H9 (cell line): Measurements from ENCODE around the gene LPCAT1. TPM values are rescaled to one million over a fixed set of nuclear protein-coding genes. Genes with fewer than 3 reads are reported as not detected.

ENCODE experiments used
- DNase-seq: peaks from one replicate; pipeline ENCODE4 v3.0.0-alpha.2; 2017
- H2AFZ ChIP-seq: one replicate; pipeline ENCODE4 v1.6.1; 2013; ENCODE audit warnings: mild to moderate bottlenecking, low read length, control low read depth, moderate library complexity
- H2AK5ac ChIP-seq: 2 replicates; pipeline ENCODE4 v1.6.1; 2013; ENCODE audit warnings: low read length, control low read depth, mixed read lengths; ENCODE audit not compliant: insufficient read length
- H2BK120ac ChIP-seq: one replicate; pipeline ENCODE4 v1.6.1; 2013; ENCODE audit warnings: low read depth, mild to moderate bottlenecking, low read length, control low read depth, inconsistent platforms; ENCODE audit not compliant: poor library complexity, severe bottlenecking
- H2BK12ac ChIP-seq: 2 replicates; pipeline ENCODE4 v1.6.1; 2013; ENCODE audit warnings: low read length, control low read depth, mixed read lengths, low read depth; ENCODE audit not compliant: insufficient read length
- H2BK15ac ChIP-seq: 2 replicates; pipeline ENCODE4 v1.6.1; 2013; ENCODE audit warnings: low read depth, low read length, control low read depth
- H2BK20ac ChIP-seq: one replicate; pipeline ENCODE4 v1.6.1; 2013; ENCODE audit warnings: low read depth, mild to moderate bottlenecking, low read length, control low read depth, inconsistent platforms; ENCODE audit not compliant: poor library complexity, severe bottlenecking
- H2BK5ac ChIP-seq: 2 replicates; pipeline ENCODE4 v1.6.1; 2013; ENCODE audit warnings: low read length, control low read depth, mixed read lengths; ENCODE audit not compliant: insufficient read length
- H3K14ac ChIP-seq: 2 replicates; pipeline ENCODE4 v1.6.1; 2013; ENCODE audit warnings: low read length, control low read depth; ENCODE audit not compliant: insufficient read depth
- H3K18ac ChIP-seq: 2 replicates; pipeline ENCODE4 v1.6.1; 2013; ENCODE audit warnings: low read depth, mild to moderate bottlenecking, mixed read lengths, low read length, control low read depth; ENCODE audit not compliant: insufficient read length
- H3K23ac ChIP-seq: 2 replicates; pipeline ENCODE4 v1.6.1; 2013; ENCODE audit warnings: low read length, control low read depth, mixed read lengths, low read depth; ENCODE audit not compliant: insufficient read length
- H3K23me2 ChIP-seq: 2 replicates; pipeline ENCODE4 v1.6.1; 2013; ENCODE audit warnings: low read depth, mild to moderate bottlenecking, mixed read lengths, low read length, control low read depth; ENCODE audit not compliant: insufficient read length, poor library complexity, severe bottlenecking
- H3K27ac ChIP-seq: 2 replicates; pipeline ENCODE4 v1.5.1; 2013; ENCODE audit warnings: low read length, control low read depth, mixed read lengths, low read depth; ENCODE audit not compliant: insufficient read length
- H3K27me3 ChIP-seq: 2 replicates; pipeline ENCODE4 v1.6.1; 2013; ENCODE audit warnings: low read length, control low read depth, inconsistent platforms; ENCODE audit not compliant: insufficient read depth
- H3K4ac ChIP-seq: 2 replicates; pipeline ENCODE4 v1.6.1; 2013; ENCODE audit warnings: low read depth, mild to moderate bottlenecking, control low read depth, inconsistent platforms, low read length, moderate library complexity
- H3K4me1 ChIP-seq: 2 replicates; pipeline ENCODE4 v1.6.1; 2013; ENCODE audit warnings: low read length, control low read depth, inconsistent platforms; ENCODE audit not compliant: insufficient read depth
- H3K4me2 ChIP-seq: 2 replicates; pipeline ENCODE4 v1.6.1; 2013; ENCODE audit warnings: low read length, control low read depth, mixed read lengths; ENCODE audit not compliant: insufficient read length, insufficient read depth
- H3K56ac ChIP-seq: 2 replicates; pipeline ENCODE4 v1.6.1; 2013; ENCODE audit warnings: low read depth, mild to moderate bottlenecking, mixed read lengths, low read length, control low read depth; ENCODE audit not compliant: insufficient read length
- H3K79me1 ChIP-seq: 2 replicates; pipeline ENCODE4 v1.6.1; 2013; ENCODE audit warnings: low read depth, mild to moderate bottlenecking, moderate library complexity, low read length, control low read depth, inconsistent platforms; ENCODE audit not compliant: insufficient read depth, poor library complexity, severe bottlenecking
- H3K79me2 ChIP-seq: 2 replicates; pipeline ENCODE4 v1.6.1; 2013; ENCODE audit warnings: low read length, control low read depth, inconsistent platforms; ENCODE audit not compliant: insufficient read depth
- H3K9ac ChIP-seq: 2 replicates; pipeline ENCODE4 v1.6.1; 2013; ENCODE audit warnings: low read length, control low read depth, mixed read lengths; ENCODE audit not compliant: insufficient read length; ENCODE audit errors: extremely low read depth
- H3K9me3 ChIP-seq: one replicate; pipeline ENCODE4 v1.6.1; 2013; ENCODE audit warnings: low read depth, low read length, inconsistent platforms; ENCODE audit not compliant: control insufficient read depth
- H3T11ph ChIP-seq: one replicate; pipeline ENCODE4 v1.6.1; 2013; ENCODE audit warnings: mild to moderate bottlenecking, low read length, control low read depth, inconsistent platforms
- H4K20me1 ChIP-seq: one replicate; pipeline ENCODE4 v1.6.1; 2013; ENCODE audit not compliant: control insufficient read depth, insufficient read length, insufficient read depth
- H4K5ac ChIP-seq: 2 replicates; pipeline ENCODE4 v1.6.1; 2013; ENCODE audit warnings: low read depth, mild to moderate bottlenecking, mixed read lengths, low read length, control low read depth; ENCODE audit not compliant: insufficient read length
- H4K8ac ChIP-seq: replicated peaks from 2 replicates; pipeline ENCODE4 v1.6.1; 2013; ENCODE audit warnings: low read length, control low read depth, mixed read lengths, low read depth; ENCODE audit not compliant: insufficient read length
- H4K91ac ChIP-seq: 2 replicates; pipeline ENCODE4 v1.6.1; 2013; ENCODE audit warnings: low read depth, mild to moderate bottlenecking, moderate library complexity, mixed read lengths, low read length, control low read depth; ENCODE audit not compliant: insufficient read length
- H3K27ac Mint-ChIP-seq, 3 experiments: 2 replicates in 2 of 3; 3 replicates in 1 of 3; pipeline ENCODE4 v1.8.0; 2020 to 2021; ENCODE audit warnings: mixed read lengths in 3 of 3, mild to moderate bottlenecking in 1 of 3, moderate library complexity in 1 of 3
- H3K27me3 Mint-ChIP-seq: 2 replicates; pipeline ENCODE4 v1.8.0; 2021; ENCODE audit warnings: low read depth, mild to moderate bottlenecking, moderate library complexity, mixed read lengths
- H3K36me3 Mint-ChIP-seq, 3 experiments: 2 replicates in 2 of 3; 3 replicates in 1 of 3; pipeline ENCODE4 v1.8.0; 2020 to 2021; ENCODE audit warnings: low read depth in 3 of 3, mixed read lengths in 3 of 3; ENCODE audit not compliant: insufficient read depth in 1 of 3
- H3K4me1 Mint-ChIP-seq, 2 experiments: 2 replicates each; pipeline ENCODE4 v1.8.0; 2020; ENCODE audit warnings: mixed read lengths in 2 of 2
- H3K4me3 Mint-ChIP-seq, 2 experiments: 2 replicates in 1 of 2; 3 replicates in 1 of 2; pipeline ENCODE4 v1.8.0; 2020 to 2021; ENCODE audit warnings: mild to moderate bottlenecking in 2 of 2, mixed read lengths in 2 of 2, moderate library complexity in 1 of 2
- H3K9me3 Mint-ChIP-seq, 2 experiments: 2 replicates in 1 of 2; 3 replicates in 1 of 2; pipeline ENCODE4 v1.8.0; 2020; ENCODE audit warnings: mild to moderate bottlenecking in 2 of 2, mixed read lengths in 2 of 2, moderate library complexity in 1 of 2
- WGBS: extraction: QIAGEN DNeasy Blood & Tissue Kit; methylation state at CpG from one replicate; pipeline ENCODE4 v1.1.7; 2013; ENCODE audit warnings: missing lambda C conversion rate, low lambda C conversion rate, mixed read lengths; ENCODE audit not compliant: insufficient read length; ENCODE audit errors: extremely low coverage; 5-methylcytosine and 5-hydroxymethylcytosine counted together
- total RNA-seq: library from RNA; stranded (reverse); gene quantifications from 2 replicates; pipeline ENCODE4 v1.2.1, GENCODE V29; 2021
- TF ChIP-seq, protein P1 (sequence below): fragments of 200-600 bp; sonication (generic); conservative IDR thresholded peaks from 3 replicates; pipeline ENCODE4 v1.8.0; 2021; ENCODE audit warnings: antibody characterized with exemption, mild to moderate bottlenecking

The LPCAT1 gene
- total RNA-seq, 1 experiment from 2014 or later, result 231 TPM

DNA sequence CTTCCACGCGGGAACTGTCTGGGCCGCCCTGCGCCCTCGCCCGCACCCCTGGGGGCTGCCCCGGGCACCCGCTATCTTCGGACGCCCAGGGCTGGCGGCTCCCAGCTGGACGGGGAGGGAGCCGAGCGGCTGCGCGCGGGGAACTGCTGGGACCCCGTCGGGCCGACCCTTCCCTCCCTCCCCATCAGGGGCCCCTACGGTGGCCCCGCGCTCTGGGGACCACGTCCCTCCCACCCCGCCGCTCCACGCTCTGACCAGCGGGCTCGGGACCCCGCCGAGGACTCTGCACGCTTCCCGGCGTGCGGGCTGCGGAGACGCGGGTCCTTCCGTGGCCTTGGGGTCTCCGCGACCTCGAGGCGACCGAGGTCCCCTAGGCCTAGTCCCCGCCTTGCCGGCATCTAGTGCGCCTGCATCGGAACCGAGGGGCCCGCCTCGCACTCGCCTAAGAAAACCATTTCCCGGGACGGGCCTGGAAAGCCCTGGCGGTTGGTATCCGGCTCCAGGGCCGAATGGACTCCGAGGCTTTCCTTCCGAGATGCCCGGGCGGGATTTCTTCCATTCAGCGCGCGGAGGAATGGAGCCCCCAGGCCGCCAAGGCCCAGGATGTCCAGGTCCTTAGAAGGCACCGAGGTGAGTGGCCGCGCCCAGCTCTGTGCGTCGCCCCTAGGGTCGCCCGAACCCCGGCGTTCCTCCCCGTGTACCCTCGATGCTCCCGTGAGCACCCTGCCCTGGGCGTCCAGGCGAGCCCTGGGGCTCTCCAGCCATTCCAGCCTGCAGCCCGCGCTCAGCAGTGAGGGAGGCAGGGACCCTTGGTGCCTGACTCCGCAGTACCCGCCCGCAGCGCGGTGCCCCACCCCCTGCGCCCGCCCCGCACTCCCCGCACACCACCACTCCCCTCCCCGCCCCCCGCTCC, 77.8 kb downstream of the LPCAT1 start:
- Histone ChIP-seq H3K27ac (no peak overlapping the region), H3K79me2 (no peaks in the 10 kb centered on the region), H3K23ac (no peak overlapping the region), H4K91ac (no peak overlapping the region), H2BK5ac (no peak overlapping the region), H4K20me1 (no peaks in the 10 kb centered on the region), H2BK15ac (no peak overlapping the region), H2AFZ (no peak overlapping the region), H3K4me2 (peak overlapping the region; percentile 28), H2BK12ac (no peak overlapping the region), H3K56ac (no peak overlapping the region), H3T11ph (no peak overlapping the region), H3K9me3 (no peaks in the 10 kb centered on the region), H3K18ac (no peak overlapping the region), H3K14ac (no peak overlapping the region), H4K8ac (no peak overlapping the region), H2BK20ac (no peak overlapping the region), H4K5ac (no peak overlapping the region), H3K79me1 (no peaks in the 10 kb centered on the region), H3K27me3 (peaks cover 38% of the 10 kb centered on the region), H3K4me1 (no peaks in the 10 kb centered on the region), H3K4ac (no peak overlapping the region), H3K9ac (no peak overlapping the region), H2AK5ac (no peak overlapping the region), H3K23me2 (peaks cover 12% of the 10 kb centered on the region), H2BK120ac (no peak overlapping the region)
- H3K4me3 Mint-ChIP-seq, result peak overlapping the region; percentile 40 to 74
- no peak overlapping the region for H3K27ac Mint-ChIP-seq
- peaks cover 2 to 6% of the 10 kb centered on the region in 2 experiments; a peak in 2 of 4 replicates for H3K4me1 Mint-ChIP-seq
- H3K9me3 Mint-ChIP-seq, result no peaks in the 10 kb centered on the region; a peak in 1 of 5 replicates
- no peaks in the 10 kb centered on the region; a peak in 2 of 7 replicates for H3K36me3 Mint-ChIP-seq
- H3K27me3 Mint-ChIP-seq, result peaks cover 94% of the 10 kb centered on the region
- TF ChIP-seq, protein P1, sequence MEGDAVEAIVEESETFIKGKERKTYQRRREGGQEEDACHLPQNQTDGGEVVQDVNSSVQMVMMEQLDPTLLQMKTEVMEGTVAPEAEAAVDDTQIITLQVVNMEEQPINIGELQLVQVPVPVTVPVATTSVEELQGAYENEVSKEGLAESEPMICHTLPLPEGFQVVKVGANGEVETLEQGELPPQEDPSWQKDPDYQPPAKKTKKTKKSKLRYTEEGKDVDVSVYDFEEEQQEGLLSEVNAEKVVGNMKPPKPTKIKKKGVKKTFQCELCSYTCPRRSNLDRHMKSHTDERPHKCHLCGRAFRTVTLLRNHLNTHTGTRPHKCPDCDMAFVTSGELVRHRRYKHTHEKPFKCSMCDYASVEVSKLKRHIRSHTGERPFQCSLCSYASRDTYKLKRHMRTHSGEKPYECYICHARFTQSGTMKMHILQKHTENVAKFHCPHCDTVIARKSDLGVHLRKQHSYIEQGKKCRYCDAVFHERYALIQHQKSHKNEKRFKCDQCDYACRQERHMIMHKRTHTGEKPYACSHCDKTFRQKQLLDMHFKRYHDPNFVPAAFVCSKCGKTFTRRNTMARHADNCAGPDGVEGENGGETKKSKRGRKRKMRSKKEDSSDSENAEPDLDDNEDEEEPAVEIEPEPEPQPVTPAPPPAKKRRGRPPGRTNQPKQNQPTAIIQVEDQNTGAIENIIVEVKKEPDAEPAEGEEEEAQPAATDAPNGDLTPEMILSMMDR, result no peak
- WGBS, result no CpG with 5 or more reads among the region's 92 CpGs
- no peak for DNase-seq
